H1 (cell line): ENCODE data around the gene AHCY. TPM values are rescaled to one million over a fixed set of nuclear protein-coding genes. Genes with fewer than 3 reads are reported as not detected.
A peak's percentile ranks its signal among the peaks of the same experiment; 100 is the strongest.

Experiments
- CTCF ChIA-PET: fragments of 300-600 bp; sonication (Branson Sonifier 250); formaldehyde crosslinking; loops from one replicate; lab custom pipeline; 2021; ENCODE audit not compliant: partially characterized antibody; lab: Charles Lee
- POLR2A ChIA-PET: fragments of 300-600 bp; sonication (Branson Sonifier 250); formaldehyde crosslinking; loops from one replicate; lab custom pipeline; 2021; ENCODE audit warnings: inconsistent platforms; ENCODE audit not compliant: partially characterized antibody; lab: Charles Lee
- DNase-seq, 2 experiments: peaks; one replicate each; pipeline versions ENCODE4 v3.0.0 to v3.0.0-alpha.2; 2010 to 2022; ENCODE audit warnings: low spot score in 2 of 2, low read depth in 1 of 2, mixed read lengths in 1 of 2
- FAIRE-seq: peaks from 2 replicates; lab custom pipeline; 2011; peaks lifted over from hg19 to GRCh38; lab: Jason Lieb, UNC
- H2AFZ ChIP-seq: 2 replicates; pipeline ENCODE4 v1.8.1; 2012; ENCODE audit warnings: low read length, inconsistent platforms
- H2AK5ac ChIP-seq: 2 replicates; pipeline ENCODE4 v1.6.1; 2013; ENCODE audit warnings: low read depth, low read length
- H2BK120ac ChIP-seq: replicated peaks from 2 replicates; pipeline ENCODE3; 2013; ENCODE audit warnings: low read depth, low read length, inconsistent platforms
- H2BK12ac ChIP-seq: 2 replicates; pipeline ENCODE4 v1.6.1; 2013; ENCODE audit warnings: low read depth, low read length
- H2BK15ac ChIP-seq: 2 replicates; pipeline ENCODE4 v1.6.1; 2013; ENCODE audit warnings: low read length
- H2BK20ac ChIP-seq: 2 replicates; pipeline ENCODE4 v1.6.1; 2013; ENCODE audit warnings: low read length
- H2BK5ac ChIP-seq: 2 replicates; pipeline ENCODE4 v1.6.1; 2013; ENCODE audit warnings: low read depth, low read length
- H3K14ac ChIP-seq: 2 replicates; pipeline ENCODE4 v1.6.1; 2013; ENCODE audit warnings: inconsistent platforms; ENCODE audit not compliant: insufficient read length
- H3K18ac ChIP-seq: 2 replicates; pipeline ENCODE4 v1.6.1; 2013; ENCODE audit warnings: low read length; ENCODE audit errors: extremely low read depth
- H3K23ac ChIP-seq: 2 replicates; pipeline ENCODE4 v1.6.1; 2013; ENCODE audit warnings: inconsistent platforms; ENCODE audit not compliant: insufficient read length
- H3K23me2 ChIP-seq: 2 replicates; pipeline ENCODE4 v1.6.1; 2013; ENCODE audit warnings: low read depth, low read length
- H3K27ac ChIP-seq: 2 replicates; pipeline ENCODE4 v1.6.1; 2011; ENCODE audit warnings: low read depth, low read length, inconsistent platforms
- H3K27me3 ChIP-seq, 4 experiments: replicated peaks in 1 of 4; 1 replicate in 1 of 4; 2 replicates in 3 of 4; pipeline versions ENCODE4 v1.6.1 to v1.8.1; 2011 to 2013; ENCODE audit warnings: low read length in 3 of 4, mild to moderate bottlenecking in 3 of 4, inconsistent platforms in 2 of 4, mixed read lengths in 2 of 4, moderate library complexity in 1 of 4; ENCODE audit not compliant: control insufficient read depth in 3 of 4, insufficient read depth in 3 of 4; ENCODE audit errors: extremely low read depth in 1 of 4
- H3K36me3 ChIP-seq, 4 experiments: 2 replicates each; pipeline versions ENCODE4 v1.6.1 to v1.8.1; 2011 to 2013; ENCODE audit warnings: mild to moderate bottlenecking in 4 of 4, low read length in 3 of 4, moderate library complexity in 2 of 4, control low read depth in 1 of 4, inconsistent platforms in 1 of 4; ENCODE audit not compliant: insufficient read depth in 4 of 4, control insufficient read depth in 2 of 4
- H3K4ac ChIP-seq: replicated peaks from 2 replicates; pipeline ENCODE3; 2013; ENCODE audit warnings: low read length, low read depth, mixed read lengths, inconsistent platforms; ENCODE audit not compliant: insufficient read length
- H3K4me1 ChIP-seq, 4 experiments: replicated peaks in 1 of 4; 1 replicate in 1 of 4; 2 replicates in 3 of 4; pipeline versions ENCODE4 v1.6.1 to v1.8.1; 2011 to 2013; ENCODE audit warnings: low read length in 3 of 4, inconsistent platforms in 2 of 4, mixed read lengths in 1 of 4; ENCODE audit not compliant: insufficient read depth in 4 of 4, control insufficient read depth in 3 of 4
- H3K4me2 ChIP-seq, 2 experiments: 2 replicates each; pipeline versions ENCODE4 v1.6.1 to v1.8.1; 2011 to 2013; ENCODE audit warnings: low read depth in 2 of 2, low read length in 2 of 2, control low read depth in 1 of 2, inconsistent platforms in 1 of 2, mild to moderate bottlenecking in 1 of 2; ENCODE audit not compliant: insufficient read depth in 1 of 2
- H3K4me3 ChIP-seq, 4 experiments: fragments of 200-600, 300-600 bp in 1 of 4; sonication (generic), shearing (Covaris generic), sonication (Bioruptor Twin) in 1 of 4; 2 replicates each; pipeline versions ENCODE4 v1.5.1 to v1.8.1; 2011 to 2016; ENCODE audit warnings: low read length in 4 of 4, low read depth in 3 of 4, control low read depth in 2 of 4, inconsistent platforms in 2 of 4, mild to moderate bottlenecking in 2 of 4, mixed read lengths in 1 of 4, moderate library complexity in 1 of 4; ENCODE audit not compliant: insufficient read depth in 2 of 4; ENCODE audit errors: extremely low read depth in 1 of 4
- H3K56ac ChIP-seq: replicated peaks from 2 replicates; pipeline ENCODE3; 2013; ENCODE audit warnings: low read depth, mild to moderate bottlenecking, mixed read lengths, low read length, inconsistent platforms; ENCODE audit not compliant: insufficient read length
- H3K79me1 ChIP-seq: 2 replicates; pipeline ENCODE4 v1.6.1; 2013; ENCODE audit warnings: low read depth, low read length, control low read depth
- H3K79me2 ChIP-seq, 2 experiments: 2 replicates each; pipeline versions ENCODE4 v1.6.1 to v1.8.1; 2012 to 2013; ENCODE audit warnings: low read length in 2 of 2, mild to moderate bottlenecking in 2 of 2, inconsistent platforms in 1 of 2; ENCODE audit not compliant: insufficient read depth in 2 of 2, control insufficient read depth in 1 of 2
- H3K9ac ChIP-seq, 4 experiments: replicated peaks in 1 of 4; 1 replicate in 1 of 4; 2 replicates in 3 of 4; pipeline versions ENCODE4 v1.6.1 to v1.8.1; 2011 to 2013; ENCODE audit warnings: low read depth in 3 of 4, low read length in 3 of 4, control low read depth in 2 of 4, mild to moderate bottlenecking in 2 of 4, moderate library complexity in 2 of 4, inconsistent platforms in 1 of 4; ENCODE audit errors: extremely low read depth in 1 of 4
- H3K9me3 ChIP-seq, 2 experiments: 2 replicates each; pipeline versions ENCODE4 v1.6.1 to v1.8.1; 2012 to 2013; ENCODE audit warnings: mild to moderate bottlenecking in 2 of 2, moderate library complexity in 2 of 2, control low read depth in 1 of 2, inconsistent platforms in 1 of 2, low read depth in 1 of 2, low read length in 1 of 2, mixed read lengths in 1 of 2; ENCODE audit not compliant: insufficient read depth in 2 of 2
- H4K20me1 ChIP-seq, 2 experiments: replicated peaks in 1 of 2; 2 replicates each; pipeline versions ENCODE3 to v1.8.1; 2011 to 2013; ENCODE audit warnings: inconsistent platforms in 2 of 2, low read length in 2 of 2, mild to moderate bottlenecking in 1 of 2; ENCODE audit not compliant: insufficient read depth in 2 of 2, control insufficient read depth in 1 of 2
- H4K5ac ChIP-seq: 2 replicates; pipeline ENCODE4 v1.6.1; 2013; ENCODE audit warnings: low read length, low read depth, mixed read lengths, inconsistent platforms; ENCODE audit not compliant: insufficient read length
- H4K8ac ChIP-seq: 2 replicates; pipeline ENCODE4 v1.8.0; 2013; ENCODE audit warnings: mild to moderate bottlenecking, moderate library complexity, low read length, inconsistent platforms; ENCODE audit not compliant: insufficient read depth; ENCODE audit errors: extremely low read depth
- H4K91ac ChIP-seq: replicated peaks from 2 replicates; pipeline ENCODE3; 2013; ENCODE audit warnings: low read length, mixed read lengths, inconsistent platforms; ENCODE audit not compliant: insufficient read length
- ASH2L ChIP-seq: fragments of 200-600, 300-600 bp; sonication (generic); IDR thresholded peaks from one replicate; pipeline ENCODE4 v1.7.1; 2017; ENCODE audit warnings: low read length
- CBX8 ChIP-seq: fragments of 300-800, 300-1000 bp; sonication (generic); IDR thresholded peaks from 2 replicates; pipeline ENCODE4 v1.7.1; 2016; ENCODE audit warnings: low read depth, low read length, borderline replicate concordance
- KDM1A ChIP-seq: fragments of 200-600, 300-600 bp; sonication (generic); IDR thresholded peaks from 2 replicates; pipeline ENCODE4 v1.7.1; 2016; ENCODE audit warnings: mild to moderate bottlenecking, low read length, borderline replicate concordance
- SAP30 ChIP-seq: fragments of 300-600 bp; sonication (generic); IDR thresholded peaks from 2 replicates; pipeline ENCODE4 v1.7.1; 2012; ENCODE audit warnings: low read length, moderate library complexity, mild to moderate bottlenecking, inconsistent platforms; ENCODE audit not compliant: insufficient read depth, insufficient replicate concordance
- TEAD4 ChIP-seq: IDR thresholded peaks from 2 replicates; pipeline ENCODE4 v1.6.1; 2012; ENCODE audit warnings: low read depth, low read length, inconsistent platforms, mixed read lengths
- WGBS, 2 experiments: shearing (Covaris generic) in 1 of 2; methylation state at CpG; one replicate each; pipeline versions ENCODE4 v1.1.6 to v1.1.7; 2013 to 2015; ENCODE audit warnings: low lambda C conversion rate in 2 of 2, mixed read lengths in 2 of 2, inconsistent platforms in 1 of 2, low coverage in 1 of 2, missing lambda C conversion rate in 1 of 2; ENCODE audit not compliant: insufficient replicate concordance in 2 of 2, insufficient coverage in 1 of 2, insufficient read length in 1 of 2; ENCODE audit errors: extremely low coverage in 1 of 2, missing lambda C conversion rate in 1 of 2; 5-methylcytosine and 5-hydroxymethylcytosine counted together
- polyA plus RNA-seq, 7 experiments: library from polyadenylated mRNA; depleted of rRNA in 3 of 7; stranded (reverse) in 5 of 7; unstranded in 2 of 7; fragments of >200 nt in 5 of 7; fragments of 200-250 nt in 2 of 7; gene quantifications; 1 replicate in 5 of 7; 2 replicates in 1 of 7; 4 replicates in 1 of 7; pipeline versions ENCODE4 v1.2.1 to v1.2.3, GENCODE V29; 2011 to 2013; ENCODE audit warnings: missing spikeins in 2 of 7, mixed read lengths in 2 of 7
- total RNA-seq: library from RNA; stranded (reverse); fragmentation: NEBNext Ultra II Directional; extraction: Animal tissue kit (Norgen Biotek cat#: 25700); gene quantifications from 2 replicates; pipeline ENCODE4 v1.2.1, GENCODE V29; 2021

AHCY gene
- total and polyA plus RNA-seq, 2 of the 8 experiments (the other 6 are each of a cell fraction or from before 2014, with no cell fraction given) = 404 to 638 TPM

DNA sequence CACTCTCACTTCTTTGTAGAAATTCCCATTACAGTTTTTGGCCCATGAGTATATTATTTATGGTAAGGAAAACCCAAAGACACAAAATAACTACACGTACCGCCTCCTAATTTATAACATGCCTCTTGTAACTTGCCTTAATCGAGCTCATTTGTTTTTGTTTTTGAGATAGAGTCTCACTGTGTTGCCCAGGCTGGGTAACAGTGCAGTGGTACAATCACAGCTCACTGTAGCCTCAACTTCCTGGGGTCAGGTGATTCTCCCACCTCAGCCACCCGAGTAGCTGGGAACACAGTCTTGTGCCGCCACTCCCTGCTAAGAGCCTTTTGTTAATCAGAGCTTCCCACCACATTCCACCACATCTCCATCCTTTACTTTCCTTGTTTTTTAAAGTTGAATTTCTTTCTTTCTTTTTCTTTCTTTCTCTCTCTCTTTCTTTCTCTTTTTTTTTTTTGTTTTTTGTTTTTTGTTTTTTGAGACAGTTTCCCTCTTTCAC, 46.5 kb downstream of the AHCY start:
- H3K36me3 ChIP-seq = no peaks in the 10 kb centered on the region
- no peak overlapping the region for H2BK120ac ChIP-seq
- 80% methylated on average over 5 of the region's 5 CpGs; no CpG with 5 or more reads in 1 of the 2 experiments for WGBS, 2 experiments
- H3K9ac ChIP-seq = no peak overlapping the region
- no peak for FAIRE-seq
- no peak overlapping the region for H3K23ac ChIP-seq
- no peak overlapping the region for H4K91ac ChIP-seq
- DNase-seq = no peak
- H2BK5ac ChIP-seq = no peak overlapping the region
- H3K56ac ChIP-seq = no peak overlapping the region
- no peak overlapping the region for H2AFZ ChIP-seq
- no peak overlapping the region for H3K14ac ChIP-seq
- no peaks in the 10 kb centered on the region for H3K27me3 ChIP-seq
- H3K18ac ChIP-seq = no peak overlapping the region
- no peaks in the 10 kb centered on the region for H3K9me3 ChIP-seq
- H3K4me2 ChIP-seq = no peak overlapping the region
- no peaks in the 10 kb centered on the region for H3K23me2 ChIP-seq
- no peak overlapping the region for H4K5ac ChIP-seq
- H2BK20ac ChIP-seq = no peak overlapping the region
- H3K27ac ChIP-seq = no peak overlapping the region
- H4K20me1 ChIP-seq = peaks cover 0 to 2% of the 10 kb centered on the region in 2 experiments
- no peaks in the 10 kb centered on the region for H3K79me1 ChIP-seq
- no peak overlapping the region for H2BK15ac ChIP-seq
- no peak overlapping the region for H2BK12ac ChIP-seq
- CTCF ChIA-PET = interaction anchor here (0.6 to 3.3 kb wide), 21 partner anchors 7 to 308 kb away, joined by 3 to 20 read pairs (median 4); partner anchors contain the start of gene EIF2S2
- H3K79me2 ChIP-seq = no peaks in the 10 kb centered on the region
- no peak overlapping the region for H4K8ac ChIP-seq
- no peak overlapping the region for H3K4ac ChIP-seq
- H3K4me3 ChIP-seq = no peak overlapping the region
- POLR2A ChIA-PET = interaction anchor here (0.5 to 1.9 kb wide), 6 partner anchors 12 to 47 kb away, joined by 3 to 5 read pairs (median 3); partner anchors contain the start of genes AHCY and ASIP
- H2AK5ac ChIP-seq = no peak overlapping the region
- H3K4me1 ChIP-seq = no peaks in the 10 kb centered on the region; a peak in 1 of 7 replicates
- TF ChIP-seq KDM1A = peak; percentile 14; the same call in 1 of the 2 replicates
- no peak for TF ChIP-seq CBX8
- no peak for TF ChIP-seq ASH2L
- TF ChIP-seq TEAD4 = peak; percentile 28; the same call in 1 of the 2 replicates
- TF ChIP-seq SAP30 = no peak
